ENCODE measurements around the gene CDCP2.

- TF ChIP-seq CTCF (IDR thresholded peaks at IDR 0.05): no peak
- no peak for TF ChIP-seq REST (IDR thresholded peaks at IDR 0.05; ENCODE audit: insufficient read depth in 1 of 2, low read depth in 2 of 2, low read length in 1 of 2)
- no peak for TF ChIP-seq POLR2AphosphoS5 (IDR thresholded peaks at IDR 0.05; ENCODE audit: low read depth, low read length)
These were observed 43.4 kb downstream of the CDCP2 start for GRCh38 chr1:54109129-54110090.
